ENCODE results near the gene BEGAIN. TPM values are rescaled to one million over a fixed set of nuclear protein-coding genes. Genes with fewer than 3 reads are reported as not detected.

Gene BEGAIN
- total RNA-seq, 1 experiment from 2014 or later, result not detected

DNA sequence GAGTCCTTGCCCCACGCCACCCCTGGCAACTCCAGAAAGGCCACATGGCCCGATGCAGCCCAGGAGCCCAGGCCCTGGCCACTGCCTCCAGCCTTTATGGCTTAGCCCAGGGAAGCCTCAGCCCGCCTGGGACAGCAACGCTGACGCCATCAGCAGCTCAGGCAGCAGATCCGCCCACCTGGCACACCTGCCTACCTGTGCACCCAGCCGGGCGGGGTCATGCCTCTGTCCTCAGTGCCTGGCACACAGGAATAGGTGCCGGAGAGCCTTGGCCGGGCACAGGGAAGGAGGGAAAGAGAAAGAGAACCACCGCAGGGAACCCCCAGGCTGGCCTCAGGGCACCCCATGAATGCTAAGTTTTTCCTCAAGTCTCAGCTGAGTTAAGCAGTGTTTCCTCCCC lies 21.1 kb downstream of the BEGAIN start:
- ChIA-PET POLR2A (ENCODE audit: unreplicated experiment) (no interaction called here), CTCF (no interaction called here)
- no TSS peak for BruUV-seq (replicated peaks)
- Histone ChIP-seq H3K27ac (no peak overlapping the region), H4K20me1 (ENCODE audit: insufficient read depth) (no peaks in the 10 kb centered on the region), H3F3A (ENCODE audit: insufficient read depth, low read depth) (no peaks in the 10 kb centered on the region), H3K4me1 (replicated peaks; ENCODE audit: insufficient read depth) (no peaks in the 10 kb centered on the region), H3K4me2 (no peak overlapping the region), H3K27me3 (ENCODE audit: insufficient read depth, low read depth) (peaks cover 25% of the 10 kb centered on the region; the same call in 1 of the 2 replicates), H3K79me2 (ENCODE audit: low read depth) (no peaks in the 10 kb centered on the region), H3K9me3 (ENCODE audit: insufficient read depth, low read depth) (no peaks in the 10 kb centered on the region), H3K9me2 (ENCODE audit: insufficient read depth) (no peaks in the 10 kb centered on the region), H3K36me3 (ENCODE audit: low read depth) (no peaks in the 10 kb centered on the region), H3K4me3 (no peak overlapping the region), H2AFZ (no peak overlapping the region)
- TF ChIP-seq, protein P1, sequence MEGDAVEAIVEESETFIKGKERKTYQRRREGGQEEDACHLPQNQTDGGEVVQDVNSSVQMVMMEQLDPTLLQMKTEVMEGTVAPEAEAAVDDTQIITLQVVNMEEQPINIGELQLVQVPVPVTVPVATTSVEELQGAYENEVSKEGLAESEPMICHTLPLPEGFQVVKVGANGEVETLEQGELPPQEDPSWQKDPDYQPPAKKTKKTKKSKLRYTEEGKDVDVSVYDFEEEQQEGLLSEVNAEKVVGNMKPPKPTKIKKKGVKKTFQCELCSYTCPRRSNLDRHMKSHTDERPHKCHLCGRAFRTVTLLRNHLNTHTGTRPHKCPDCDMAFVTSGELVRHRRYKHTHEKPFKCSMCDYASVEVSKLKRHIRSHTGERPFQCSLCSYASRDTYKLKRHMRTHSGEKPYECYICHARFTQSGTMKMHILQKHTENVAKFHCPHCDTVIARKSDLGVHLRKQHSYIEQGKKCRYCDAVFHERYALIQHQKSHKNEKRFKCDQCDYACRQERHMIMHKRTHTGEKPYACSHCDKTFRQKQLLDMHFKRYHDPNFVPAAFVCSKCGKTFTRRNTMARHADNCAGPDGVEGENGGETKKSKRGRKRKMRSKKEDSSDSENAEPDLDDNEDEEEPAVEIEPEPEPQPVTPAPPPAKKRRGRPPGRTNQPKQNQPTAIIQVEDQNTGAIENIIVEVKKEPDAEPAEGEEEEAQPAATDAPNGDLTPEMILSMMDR (conservative IDR thresholded peaks at IDR 0.05), result no peak
- TF ChIP-seq EZH2 (IDR thresholded peaks at IDR 0.05; ENCODE audit: low read depth), result no peak
- DNase-seq, result no peak
- intact Hi-C loops (cut with micrococcal nuclease; ENCODE audit: unreplicated experiment), result no loop called here

DNA sequence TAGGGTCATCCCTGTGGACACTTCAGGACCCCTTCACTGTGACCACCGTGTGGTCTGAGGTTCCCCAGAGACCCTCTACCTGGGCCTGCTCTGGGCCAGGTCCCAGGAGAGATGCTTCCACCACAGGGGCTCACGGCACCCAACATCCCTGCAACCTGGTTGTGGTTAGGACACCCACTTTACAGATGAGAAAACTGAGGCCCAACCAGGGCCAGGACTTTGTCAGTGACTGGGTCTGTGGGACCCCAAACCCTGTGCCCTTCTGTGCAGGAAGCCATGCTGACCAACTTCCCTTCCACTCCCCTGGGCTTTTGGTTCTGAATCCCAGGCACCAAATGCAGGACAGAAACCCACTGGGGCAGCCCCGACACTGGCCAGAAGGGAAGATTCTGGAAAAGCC lies 21.6 kb downstream of the BEGAIN start:
- ChIA-PET POLR2A (ENCODE audit: unreplicated experiment) (no interaction called here), CTCF (no interaction called here)
- Histone ChIP-seq H3K4me1 (replicated peaks; ENCODE audit: insufficient read depth) (no peaks in the 10 kb centered on the region), H3K9me2 (ENCODE audit: insufficient read depth) (no peaks in the 10 kb centered on the region), H4K20me1 (ENCODE audit: insufficient read depth) (no peaks in the 10 kb centered on the region), H3K27ac (no peak overlapping the region), H3K27me3 (ENCODE audit: insufficient read depth, low read depth) (peaks cover 25% of the 10 kb centered on the region; the same call in 1 of the 2 replicates), H3K4me2 (no peak overlapping the region), H3K9me3 (ENCODE audit: insufficient read depth, low read depth) (no peaks in the 10 kb centered on the region), H3K79me2 (ENCODE audit: low read depth) (no peaks in the 10 kb centered on the region), H2AFZ (no peak overlapping the region), H3K4me3 (no peak overlapping the region), H3K36me3 (ENCODE audit: low read depth) (no peaks in the 10 kb centered on the region), H3F3A (ENCODE audit: insufficient read depth, low read depth) (no peaks in the 10 kb centered on the region)
- DNase-seq, result no peak
- intact Hi-C loops (cut with micrococcal nuclease; ENCODE audit: unreplicated experiment), result no loop called here
- TF ChIP-seq, protein P1 (conservative IDR thresholded peaks at IDR 0.05), result no peak
- no TSS peak for BruUV-seq (replicated peaks)

DNA sequence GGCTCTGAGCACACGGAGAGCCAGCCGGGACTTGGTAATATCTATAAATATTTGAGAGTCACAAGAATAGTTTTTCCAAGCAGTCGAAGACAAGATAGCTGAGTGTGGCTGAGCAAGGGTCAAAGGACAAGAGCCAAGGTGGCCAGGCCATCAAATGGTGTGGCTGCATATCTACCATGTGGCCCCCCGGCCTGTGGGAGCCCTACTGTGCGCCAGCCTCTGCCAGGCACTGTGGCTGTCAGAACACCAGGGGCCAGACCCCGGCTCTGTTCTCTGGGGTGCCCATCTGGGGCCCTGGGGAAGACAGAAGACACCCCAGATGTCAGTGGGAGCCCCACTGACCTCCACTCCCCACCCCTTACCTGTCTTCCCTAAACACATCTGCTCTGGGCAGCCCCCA lies 22.7 kb downstream of the BEGAIN start:
- Histone ChIP-seq H3K9me2 (ENCODE audit: insufficient read depth) (no peaks in the 10 kb centered on the region), H3K4me1 (replicated peaks; ENCODE audit: insufficient read depth) (no peaks in the 10 kb centered on the region), H3K36me3 (ENCODE audit: low read depth) (no peaks in the 10 kb centered on the region), H3K27me3 (ENCODE audit: insufficient read depth, low read depth) (peaks cover 25% of the 10 kb centered on the region; the same call in 1 of the 2 replicates), H3F3A (ENCODE audit: insufficient read depth, low read depth) (no peaks in the 10 kb centered on the region), H3K9me3 (ENCODE audit: insufficient read depth, low read depth) (no peaks in the 10 kb centered on the region), H3K4me3 (no peak overlapping the region), H2AFZ (no peak overlapping the region), H3K27ac (no peak overlapping the region), H3K79me2 (ENCODE audit: low read depth) (no peaks in the 10 kb centered on the region), H3K4me2 (no peak overlapping the region), H4K20me1 (ENCODE audit: insufficient read depth) (no peaks in the 10 kb centered on the region)
- CTCF ChIA-PET, result no interaction called here
- TF ChIP-seq, protein P1 (conservative IDR thresholded peaks at IDR 0.05), result no peak
- no peak for TF ChIP-seq EZH2 (IDR thresholded peaks at IDR 0.05; ENCODE audit: low read depth)
- intact Hi-C loops (cut with micrococcal nuclease; ENCODE audit: unreplicated experiment), result no loop called here
- DNase-seq, result no peak
- POLR2A ChIA-PET (ENCODE audit: unreplicated experiment), result no interaction called here
- BruUV-seq (replicated peaks), result no TSS peak
